NCI-H1436 (cell line): ENCODE data around the gene ATOH8.

Experiments
- DNase-seq: peaks from one replicate; lab custom pipeline; 2025; lab: John Stamatoyannopoulos, UW

ATOH8 gene

GRCh38 chr2:85770786-85771409 lies 17.1 kb downstream of the ATOH8 start:
- DNase-seq, result no peak

DNA sequence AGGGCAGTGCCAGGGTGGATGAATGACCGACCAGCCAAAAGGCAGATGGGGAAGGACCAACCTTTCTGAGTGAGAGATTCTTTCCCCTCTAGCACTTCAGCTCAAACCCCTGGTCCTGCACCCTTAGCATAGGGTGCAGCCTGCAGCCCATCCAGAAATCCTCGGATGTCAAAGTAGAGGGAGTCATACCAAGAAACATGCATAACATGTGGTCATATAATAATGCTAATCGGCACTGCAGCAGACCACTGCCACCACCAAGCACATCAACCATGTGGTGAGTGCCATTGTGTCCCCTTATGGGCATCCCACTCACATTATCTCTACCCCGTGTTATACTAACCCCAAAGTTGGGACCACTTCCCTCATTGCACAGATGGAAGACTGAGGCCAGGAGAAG lies 17.7 kb downstream of the ATOH8 start:
- no peak for DNase-seq

- DNase-seq, result peak; percentile 25
These were observed 18.4 kb downstream of the ATOH8 start for GRCh38 chr2:85772019-85772745.

- DNase-seq, result no peak
These were observed 19.2 kb downstream of the ATOH8 start for GRCh38 chr2:85772841-85773491.

DNA sequence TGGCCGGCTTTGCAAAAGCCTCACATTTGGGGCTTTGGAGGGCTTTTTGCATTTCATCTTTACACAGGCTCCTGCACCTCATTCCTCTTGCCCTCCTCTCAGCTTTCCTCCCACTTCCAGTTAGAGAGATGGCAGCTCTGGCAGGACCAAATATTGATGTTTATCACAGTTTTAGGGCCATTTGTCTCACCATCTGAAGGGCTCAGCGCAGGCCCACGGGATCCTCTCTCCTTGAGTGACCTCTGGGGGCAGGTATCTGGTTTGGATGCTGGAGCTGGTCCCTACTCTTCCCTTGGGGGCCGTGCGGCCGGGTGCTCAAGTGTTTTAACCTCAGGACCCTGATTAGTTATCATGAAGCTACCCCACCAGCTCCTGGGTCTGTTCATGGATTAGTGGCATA lies 19.9 kb downstream of the ATOH8 start:
- no peak for DNase-seq

DNA sequence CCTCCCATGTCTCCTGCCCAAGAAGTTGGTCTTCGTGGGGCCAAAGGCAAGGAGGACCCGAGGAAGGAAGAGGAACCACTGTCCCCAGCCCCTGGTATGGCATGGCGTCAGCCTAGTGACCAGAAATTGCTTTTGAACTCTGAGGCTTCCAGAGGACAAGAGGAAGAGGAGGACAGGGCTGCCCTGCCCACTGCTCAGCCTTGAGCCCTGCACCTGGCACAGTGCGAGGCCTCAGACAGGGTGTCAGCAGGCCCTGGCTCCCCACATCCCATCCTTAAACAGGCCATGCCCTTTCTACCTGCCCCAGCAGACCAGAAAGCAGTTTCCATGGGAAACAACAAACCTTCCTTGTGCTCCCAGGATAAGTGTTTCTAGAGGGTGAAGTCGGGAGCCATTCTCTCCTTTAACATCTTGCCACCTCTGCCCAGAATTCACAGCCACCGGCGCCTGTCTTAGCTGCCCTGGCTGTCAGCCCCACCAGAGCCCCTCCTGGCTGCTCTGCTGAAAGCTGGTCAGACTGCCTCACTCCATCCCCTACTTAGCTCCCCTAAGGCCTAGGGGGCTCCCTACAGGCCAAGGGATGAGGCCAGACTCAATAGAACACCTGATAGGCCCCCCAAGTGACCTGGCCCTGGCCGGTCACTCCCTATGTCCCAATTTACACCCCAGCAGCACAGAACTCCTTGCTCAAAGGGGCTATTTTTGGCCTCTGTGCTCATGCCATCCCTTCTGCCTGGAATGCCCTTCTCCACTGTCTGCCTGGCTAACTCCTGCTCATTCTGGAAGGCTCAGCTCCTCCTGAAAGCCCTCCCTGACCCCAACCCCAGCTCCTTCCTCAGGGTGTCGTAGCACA lies 20.6 kb downstream of the ATOH8 start:
- no peak for DNase-seq

- no peak for DNase-seq
These were observed 21.9 kb downstream of the ATOH8 start for GRCh38 chr2:85775406-85776381.

GRCh38 chr2:85776672-85777071 lies 22.9 kb downstream of the ATOH8 start:
- DNase-seq, result no peak

GRCh38 chr2:85777441-85777861 lies 23.7 kb downstream of the ATOH8 start:
- no peak for DNase-seq

GRCh38 chr2:85778646-85779379 lies 25.0 kb downstream of the ATOH8 start:
- no peak for DNase-seq

DNA sequence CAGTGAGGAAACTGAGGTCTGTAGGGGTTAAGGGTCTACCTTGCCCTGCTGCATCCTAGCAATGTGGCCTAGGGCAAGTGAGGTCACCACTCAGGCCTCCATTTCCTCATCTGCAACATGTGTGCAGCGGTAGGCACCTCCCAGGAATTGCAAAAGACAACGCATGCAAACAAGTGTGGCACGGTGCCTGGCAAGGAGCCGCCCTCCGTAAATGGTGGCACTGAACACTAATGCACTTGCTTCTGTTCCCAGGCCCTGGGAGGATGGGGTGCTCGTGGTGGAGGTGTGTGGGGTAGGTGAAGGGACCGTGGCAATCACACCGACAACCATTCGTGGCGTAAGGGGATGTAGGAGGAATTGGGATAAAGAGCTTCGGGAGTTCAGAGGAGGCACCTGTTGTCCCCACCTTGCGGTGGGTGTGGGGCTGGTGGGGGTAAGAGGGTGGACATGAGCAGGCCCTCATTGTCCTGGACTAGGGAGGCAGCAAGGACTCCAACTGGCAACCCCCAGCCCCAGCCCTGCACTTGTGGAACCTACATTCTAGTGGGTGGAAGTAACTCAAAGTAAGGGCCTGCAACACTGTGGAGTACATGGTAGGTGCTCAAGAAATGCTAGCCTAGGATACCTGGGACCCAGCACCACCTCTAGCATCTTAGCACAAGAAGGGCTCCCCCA lies 26.0 kb downstream of the ATOH8 start:
- DNase-seq, result no peak

- DNase-seq, result no peak
These were observed 26.7 kb downstream of the ATOH8 start for GRCh38 chr2:85780316-85781012.

GRCh38 chr2:85781013-85781332 lies 27.2 kb downstream of the ATOH8 start:
- no peak for DNase-seq

GRCh38 chr2:85783796-85784195 lies 30.0 kb downstream of the ATOH8 start:
- DNase-seq, result no peak

DNA sequence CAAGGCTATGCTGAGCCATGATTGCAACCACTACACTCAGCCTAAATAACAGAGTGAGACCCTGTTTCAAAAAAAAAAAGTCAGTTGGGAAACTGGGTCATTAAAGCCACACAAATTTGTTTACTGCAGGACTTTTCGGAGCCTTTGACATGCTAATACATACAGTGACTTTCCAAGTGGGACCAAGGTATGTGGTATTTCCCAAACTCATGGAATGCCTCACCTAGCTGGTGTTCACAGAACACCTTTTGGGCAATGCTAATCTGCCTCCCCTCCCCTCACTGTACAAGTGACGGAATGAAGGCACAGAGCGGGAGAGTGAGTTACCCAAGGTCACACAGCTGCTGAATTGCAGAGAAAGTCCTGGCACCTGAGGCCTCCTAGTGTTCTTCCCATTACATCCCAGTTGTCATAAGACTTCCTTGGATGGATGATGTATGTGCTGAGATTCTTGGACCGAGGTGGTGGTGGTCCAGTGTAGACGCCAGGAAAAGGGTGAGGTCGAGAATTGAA lies 30.7 kb downstream of the ATOH8 start:
- DNase-seq, result no peak

DNA sequence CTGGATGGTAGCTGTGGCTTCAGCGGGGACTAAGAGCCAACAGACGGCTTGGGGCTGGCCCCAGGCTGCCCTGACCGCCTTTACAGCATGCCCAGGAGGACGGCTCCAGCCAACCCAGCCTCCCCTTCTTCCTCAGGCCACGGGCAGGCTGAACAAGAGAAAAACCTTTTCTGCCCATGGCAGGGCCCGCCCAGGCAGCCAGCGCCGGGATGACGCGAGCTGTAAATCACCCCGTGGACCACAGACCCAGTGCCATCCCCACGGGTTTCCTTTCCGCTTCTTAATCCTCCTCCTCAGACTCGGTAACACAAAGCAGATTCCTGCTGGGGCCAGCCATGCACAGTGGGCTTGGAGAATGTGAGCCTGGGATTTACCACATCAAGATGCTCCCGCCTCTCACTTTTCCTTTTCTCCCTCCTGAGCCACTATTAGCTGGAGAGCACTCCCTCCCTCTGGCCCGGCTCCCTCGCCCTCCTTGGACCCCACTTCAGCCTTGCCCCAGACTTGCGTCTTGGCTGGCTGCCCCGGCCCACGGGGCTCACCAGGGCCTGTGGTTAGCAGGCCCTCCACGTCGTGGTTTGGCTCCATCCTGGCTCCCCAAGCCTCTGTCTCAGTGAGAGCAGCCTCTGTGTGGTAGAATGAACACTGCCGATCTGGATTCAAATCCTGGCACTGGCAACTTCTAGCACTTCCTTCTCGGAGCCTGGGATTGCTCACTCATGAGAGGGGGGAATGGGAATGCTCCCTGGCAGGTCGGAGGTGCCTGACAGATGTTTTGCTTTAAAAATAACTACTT lies 31.4 kb downstream of the ATOH8 start:
- no peak for DNase-seq

- DNase-seq, result no peak
These were observed 32.1 kb downstream of the ATOH8 start for GRCh38 chr2:85785871-85786270.

- DNase-seq, result no peak
These were observed 32.7 kb downstream of the ATOH8 start for GRCh38 chr2:85786444-85786843.
